IMR-90 (cell line): ENCODE results near the gene CCNL2. TPM values are rescaled to one million over a fixed set of nuclear protein-coding genes. Genes with fewer than 3 reads are reported as not detected.

ENCODE experiments used
- ATAC-seq: fragments of 200-7000 bp; cut with Tn5 transposase; 2 replicates; pipeline ENCODE4 v1.9.1; 2020; ENCODE audit warnings: low read depth, mild to moderate bottlenecking, moderate library complexity
- BruUV-seq: library from RNA; stranded (reverse); fragments of 400-500 nt; replicated peaks from 2 replicates; lab custom pipeline; 2021; lab: Mats Ljungman, UMichigan
- CTCF ChIA-PET: fragments of 300-600 bp; formaldehyde crosslinking; extraction: SDS; loops from one replicate; lab custom pipeline; 2021; ENCODE audit warnings: antibody characterized with exemption; lab: Yijun Ruan, JAX
- POLR2A ChIA-PET: fragments of 300-600 bp; sonication (Branson Sonifier 250); formaldehyde crosslinking; loops from one replicate; lab custom pipeline; 2022; ENCODE audit warnings: antibody characterized with exemption; ENCODE audit not compliant: unreplicated experiment; lab: Charles Lee
- DNase-seq: peaks from one replicate; pipeline ENCODE4 v3.0.0; 2013
- H2AFZ ChIP-seq: replicated peaks from 2 replicates; pipeline ENCODE3; 2013; ENCODE audit warnings: low read length, mild to moderate bottlenecking; ENCODE audit not compliant: poor library complexity
- H2AK5ac ChIP-seq: 2 replicates; pipeline ENCODE4 v1.6.1; 2013; ENCODE audit warnings: low read depth, low read length, inconsistent platforms
- H2AK9ac ChIP-seq: replicated peaks from 2 replicates; pipeline ENCODE3; 2013; ENCODE audit warnings: mild to moderate bottlenecking, low read depth, low read length, moderate library complexity; ENCODE audit not compliant: poor library complexity
- H2BK120ac ChIP-seq: 2 replicates; pipeline ENCODE4 v1.6.1; 2013; ENCODE audit warnings: low read depth, low read length, inconsistent platforms
- H2BK15ac ChIP-seq: 3 replicates; pipeline ENCODE4 v1.6.1; 2013; ENCODE audit warnings: low read depth, low read length, inconsistent platforms
- H2BK20ac ChIP-seq: 2 replicates; pipeline ENCODE4 v1.6.1; 2013; ENCODE audit warnings: low read depth, mild to moderate bottlenecking, inconsistent platforms, low read length, moderate library complexity
- H2BK5ac ChIP-seq: 2 replicates; pipeline ENCODE4 v1.6.1; 2013; ENCODE audit warnings: mild to moderate bottlenecking, low read depth, low read length, inconsistent platforms; ENCODE audit not compliant: poor library complexity, severe bottlenecking
- H3K14ac ChIP-seq: replicated peaks from 2 replicates; pipeline ENCODE4 v1.6.1; 2013; ENCODE audit warnings: low read depth, low read length, inconsistent platforms
- H3K18ac ChIP-seq: 2 replicates; pipeline ENCODE4 v1.6.1; 2013; ENCODE audit warnings: low read depth, low read length, control low read depth
- H3K23ac ChIP-seq: 2 replicates; pipeline ENCODE4 v1.6.1; 2013; ENCODE audit warnings: low read depth, low read length, inconsistent platforms
- H3K27ac ChIP-seq: 2 replicates; pipeline ENCODE4 v1.5.1; 2013; ENCODE audit warnings: mild to moderate bottlenecking, control low read depth, low read length; ENCODE audit not compliant: insufficient read depth
- H3K27me3 ChIP-seq: 2 replicates; pipeline ENCODE4 v1.6.1; 2013; ENCODE audit warnings: low read length; ENCODE audit not compliant: control insufficient read depth, insufficient read depth
- H3K36me3 ChIP-seq: 2 replicates; pipeline ENCODE4 v1.6.1; 2013; ENCODE audit warnings: low read length, mixed read lengths; ENCODE audit not compliant: control insufficient read depth, insufficient read depth
- H3K4ac ChIP-seq: 2 replicates; pipeline ENCODE4 v1.6.1; 2013; ENCODE audit warnings: low read depth, low read length, inconsistent platforms
- H3K4me1 ChIP-seq: 2 replicates; pipeline ENCODE4 v1.6.1; 2013; ENCODE audit warnings: low read length, mixed read lengths; ENCODE audit not compliant: control insufficient read depth, insufficient read depth
- H3K4me2 ChIP-seq: 2 replicates; pipeline ENCODE4 v1.6.1; 2013; ENCODE audit warnings: low read depth, mild to moderate bottlenecking, control low read depth, low read length, moderate library complexity
- H3K4me3 ChIP-seq: 2 replicates; pipeline ENCODE4 v1.5.1; 2013; ENCODE audit warnings: low read depth, mild to moderate bottlenecking, control low read depth, low read length, moderate library complexity; ENCODE audit not compliant: insufficient read depth
- H3K56ac ChIP-seq: 2 replicates; pipeline ENCODE4 v1.6.1; 2013; ENCODE audit warnings: low read length, inconsistent platforms; ENCODE audit not compliant: insufficient read depth; ENCODE audit errors: extremely low read depth
- H3K79me1 ChIP-seq, 2 experiments: 2 replicates each; pipeline ENCODE4 v1.6.1; 2013; ENCODE audit warnings: low read length in 2 of 2, inconsistent platforms in 1 of 2, low read depth in 1 of 2
- H3K9ac ChIP-seq: 2 replicates; pipeline ENCODE4 v1.6.1; 2013; ENCODE audit warnings: low read depth, low read length, control low read depth
- H3K9me1 ChIP-seq: 2 replicates; pipeline ENCODE4 v1.6.1; 2013; ENCODE audit warnings: low read length, inconsistent platforms; ENCODE audit not compliant: insufficient read depth
- H3K9me3 ChIP-seq: 2 replicates; pipeline ENCODE4 v1.6.1; 2013; ENCODE audit warnings: low read length; ENCODE audit not compliant: control insufficient read depth, insufficient read depth
- H4K20me1 ChIP-seq: 2 replicates; pipeline ENCODE4 v1.6.1; 2013; ENCODE audit warnings: low read length, inconsistent platforms; ENCODE audit not compliant: insufficient read depth
- H4K5ac ChIP-seq: 2 replicates; pipeline ENCODE4 v1.6.1; 2013; ENCODE audit warnings: mild to moderate bottlenecking, low read depth, low read length, control low read depth
- H4K8ac ChIP-seq, 2 experiments: 2 replicates each; pipeline ENCODE4 v1.6.1; 2013; ENCODE audit warnings: low read depth in 2 of 2, low read length in 2 of 2, control low read depth in 1 of 2, inconsistent platforms in 1 of 2
- H4K91ac ChIP-seq: 2 replicates; pipeline ENCODE4 v1.6.1; 2013; ENCODE audit warnings: low read depth, low read length, inconsistent platforms; ENCODE audit not compliant: insufficient read depth
- CEBPB ChIP-seq: IDR thresholded peaks from 2 replicates; pipeline ENCODE4 v1.6.1; 2012; ENCODE audit warnings: low read depth, low read length, improper control_type of control experiment
- CTCF ChIP-seq: conservative IDR thresholded peaks from 2 replicates; pipeline ENCODE4 v1.5.1; 2012; ENCODE audit warnings: mild to moderate bottlenecking, low read depth, low read length, improper control_type of control experiment
- ELK1 ChIP-seq: fragments of 150-350 bp; IDR thresholded peaks from 2 replicates; pipeline ENCODE4 v1.6.1; 2016; ENCODE audit warnings: low read depth, mild to moderate bottlenecking, low read length, moderate library complexity, borderline replicate concordance
- MXI1 ChIP-seq: IDR thresholded peaks from 2 replicates; pipeline ENCODE4 v1.6.1; 2012; ENCODE audit warnings: low read depth, mild to moderate bottlenecking, low read length, moderate library complexity, borderline replicate concordance
- NFE2L2 ChIP-seq: fragments of 150-350 bp; IDR thresholded peaks from 2 replicates; pipeline ENCODE4 v1.6.1; 2016; ENCODE audit warnings: low read depth, mild to moderate bottlenecking, low read length
- POLR2A ChIP-seq: IDR thresholded peaks from 2 replicates; pipeline ENCODE4 v1.6.1; 2012; ENCODE audit warnings: mild to moderate bottlenecking, low read depth, low read length
- RAD21 ChIP-seq: IDR thresholded peaks from 2 replicates; pipeline ENCODE4 v1.6.1; 2012; ENCODE audit warnings: low read length, improper control_type of control experiment
- RCOR1 ChIP-seq: IDR thresholded peaks from 2 replicates; pipeline ENCODE4 v1.6.1; 2012; ENCODE audit warnings: mild to moderate bottlenecking, low read length, improper control_type of control experiment; ENCODE audit not compliant: insufficient replicate concordance
- RFX5 ChIP-seq: IDR thresholded peaks from 2 replicates; pipeline ENCODE4 v1.8.0; 2012; ENCODE audit warnings: low read depth, mild to moderate bottlenecking, low read length, moderate library complexity
- SMC3 ChIP-seq: fragments of 150-350 bp; IDR thresholded peaks from 2 replicates; pipeline ENCODE4 v1.6.1; 2016; ENCODE audit warnings: low read depth, mild to moderate bottlenecking, antibody characterized with exemption, low read length, moderate library complexity
- WGBS, 2 experiments: methylation state at CpG; one replicate each; pipeline versions ENCODE4 v1.1.5 to v1.1.7; 2013; ENCODE audit warnings: missing lambda C conversion rate in 2 of 2; ENCODE audit not compliant: insufficient read length in 1 of 2; ENCODE audit errors: extremely low coverage in 2 of 2; 5-methylcytosine and 5-hydroxymethylcytosine counted together
- dilution Hi-C: fragments of 300-500 bp; cut with HindIII; formaldehyde crosslinking; loops from one replicate; pipeline ENCODE4 v1.14.3; 2018; ENCODE audit warnings: low sequenced_read_pairs; ENCODE audit not compliant: unreplicated experiment
- in situ Hi-C: fragments of 300-500 bp; cut with MboI; formaldehyde crosslinking; loops from 3 replicates; pipeline ENCODE4 v1.14.3; 2019; ENCODE audit warnings: low sequenced_read_pairs, inconsistent platforms, mixed read lengths
- intact Hi-C: fragments of 100-400 bp; cut with micrococcal nuclease; formaldehyde crosslinking; loops from 2 replicates; pipeline ENCODE4 v1.10.0; 2022
- polyA plus RNA-seq, 3 experiments: library from polyadenylated mRNA; depleted of rRNA; stranded (reverse); fragments of >200 nt; gene quantifications; 2 replicates each; pipeline ENCODE4 v1.2.3, GENCODE V29; 2012; ENCODE audit warnings: low replicate concordance in 1 of 3
- total RNA-seq: library from RNA; depleted of rRNA; stranded (reverse); fragments of >200 nt; gene quantifications from 2 replicates; pipeline ENCODE4 v1.2.3, GENCODE V29; 2012

The CCNL2 gene
- total and polyA plus RNA-seq, 2 of the 4 experiments (the other 2 are of a cell fraction), result 53.9 to 239 TPM

GRCh38 chr1:1440262-1441001, 41.3 kb upstream of the CCNL2 start:
- Histone ChIP-seq H2BK5ac (no peak overlapping the region), H4K20me1 (no peaks in the 10 kb centered on the region), H2AFZ (peak overlapping the region; percentile 78), H3K36me3 (no peaks in the 10 kb centered on the region), H2BK120ac (no peak overlapping the region), H3K4me2 (no peak overlapping the region), H3K23ac (no peak overlapping the region), H3K9ac (no peak overlapping the region), H3K79me1 (0 out of 4 replicates have a peak, but pooled peaks cover 0 to 3% of the 10 kb centered on the region in 2 experiments), H3K9me3 (no peaks in the 10 kb centered on the region), H3K14ac (no peak overlapping the region), H2AK5ac (no peak overlapping the region), H3K27me3 (peaks cover 2% of the 10 kb centered on the region; the same call in 1 of the 2 replicates), H3K4me3 (no peak overlapping the region), H4K91ac (no peak overlapping the region), H4K5ac (no peak overlapping the region), H3K9me1 (0 out of 2 replicates have a peak, but pooled peaks cover 2% of the 10 kb centered on the region), H3K4me1 (0 out of 2 replicates have a peak, but pooled peaks cover 2% of the 10 kb centered on the region), H3K27ac (no peak overlapping the region), H2AK9ac (peak overlapping the region; percentile 21), H3K4ac (no peak overlapping the region), H3K56ac (no peak overlapping the region), H2BK15ac (no peak overlapping the region), H2BK20ac (no peak overlapping the region), H3K18ac (no peak overlapping the region), H4K8ac (no peak overlapping the region)
- no TSS peak for BruUV-seq
- in situ Hi-C loops, result no loop called here
- ATAC-seq (no peak), DNase-seq (no peak)
- dilution Hi-C loops, result no loop called here
- TF ChIP-seq RCOR1 (no peak), ELK1 (no peak), SMC3 (no peak), MXI1 (no peak), NFE2L2 (no peak), CEBPB (no peak), RFX5 (no peak), RAD21 (no peak), POLR2A (no peak), CTCF (no peak)
- ChIA-PET CTCF (interaction anchor here (1.4 to 2.1 kb wide), 3 partner anchors 10 to 40 kb away, joined by 4 to 6 read pairs (median 6); partner anchors contain the start of gene ATAD3C), POLR2A (no interaction called here)
- intact Hi-C loops, result loop anchor here (5.0 kb wide), 1 partner anchor 33 kb away; the partner anchor contains the start of gene MRPL20
- 94% methylated on average over 7 of the region's 26 CpGs; no CpG with 5 or more reads in 1 of the 2 experiments for WGBS, 2 experiments
